ENCODE data around the gene LCE2D. TPM values are rescaled to one million over a fixed set of nuclear protein-coding genes. Genes with fewer than 3 reads are reported as not detected.

The LCE2D gene
- total RNA-seq, 1 experiment from 2014 or later = not detected

DNA sequence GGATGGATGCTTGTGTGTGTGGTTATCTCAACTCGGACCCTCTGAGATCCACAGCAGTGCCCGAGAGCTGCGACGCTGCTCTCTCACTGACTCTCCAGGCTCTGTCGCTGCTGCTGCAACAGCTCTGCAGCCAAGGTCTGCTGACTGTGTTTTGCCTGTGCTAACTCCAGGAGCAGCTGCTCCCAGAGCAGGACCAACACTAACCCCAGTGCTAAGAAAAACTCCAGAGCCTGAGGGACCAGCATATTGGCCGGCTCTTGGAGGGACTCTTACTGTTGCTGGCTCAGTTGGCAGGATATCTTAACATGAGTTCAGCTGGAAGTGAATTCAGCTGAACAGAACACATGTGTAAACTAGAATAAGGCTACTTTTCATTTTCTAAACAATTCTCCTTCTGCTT, 16.3 kb downstream of the LCE2D start:
- ATAC-seq (no peak), DNase-seq (ENCODE audit: low read depth, low spot score) (no peak)
- no peak overlapping the region for H3K27ac ChIP-seq (ENCODE audit: low read length)
- POLR2A ChIA-PET = no interaction called here
- in situ Hi-C loops (cut with HindIII; ENCODE audit: low pct_unique_long_range_greater_than_20kb, low sequenced_read_pairs) = no loop called here
- H3K36me3 ChIP-seq (ENCODE audit: control insufficient read depth, insufficient read depth, low read length) = no peaks in the 10 kb centered on the region
- no peaks in the 10 kb centered on the region for H3K9me3 ChIP-seq (ENCODE audit: control insufficient read depth, insufficient read depth, low read depth, low read length)
- H3K4me1 ChIP-seq (ENCODE audit: control insufficient read depth, insufficient read depth, low read length) = no peaks in the 10 kb centered on the region
- intact Hi-C loops (cut with micrococcal nuclease; ENCODE audit: unreplicated experiment) = no loop called here
- TF ChIP-seq POLR2AphosphoS5 (IDR thresholded peaks at IDR 0.05; ENCODE audit: low read depth, low read length) = no peak
- no peak for TF ChIP-seq TCF7L2 (IDR thresholded peaks at IDR 0.05; ENCODE audit: low read depth, low read length)
- TF ChIP-seq, protein P1, sequence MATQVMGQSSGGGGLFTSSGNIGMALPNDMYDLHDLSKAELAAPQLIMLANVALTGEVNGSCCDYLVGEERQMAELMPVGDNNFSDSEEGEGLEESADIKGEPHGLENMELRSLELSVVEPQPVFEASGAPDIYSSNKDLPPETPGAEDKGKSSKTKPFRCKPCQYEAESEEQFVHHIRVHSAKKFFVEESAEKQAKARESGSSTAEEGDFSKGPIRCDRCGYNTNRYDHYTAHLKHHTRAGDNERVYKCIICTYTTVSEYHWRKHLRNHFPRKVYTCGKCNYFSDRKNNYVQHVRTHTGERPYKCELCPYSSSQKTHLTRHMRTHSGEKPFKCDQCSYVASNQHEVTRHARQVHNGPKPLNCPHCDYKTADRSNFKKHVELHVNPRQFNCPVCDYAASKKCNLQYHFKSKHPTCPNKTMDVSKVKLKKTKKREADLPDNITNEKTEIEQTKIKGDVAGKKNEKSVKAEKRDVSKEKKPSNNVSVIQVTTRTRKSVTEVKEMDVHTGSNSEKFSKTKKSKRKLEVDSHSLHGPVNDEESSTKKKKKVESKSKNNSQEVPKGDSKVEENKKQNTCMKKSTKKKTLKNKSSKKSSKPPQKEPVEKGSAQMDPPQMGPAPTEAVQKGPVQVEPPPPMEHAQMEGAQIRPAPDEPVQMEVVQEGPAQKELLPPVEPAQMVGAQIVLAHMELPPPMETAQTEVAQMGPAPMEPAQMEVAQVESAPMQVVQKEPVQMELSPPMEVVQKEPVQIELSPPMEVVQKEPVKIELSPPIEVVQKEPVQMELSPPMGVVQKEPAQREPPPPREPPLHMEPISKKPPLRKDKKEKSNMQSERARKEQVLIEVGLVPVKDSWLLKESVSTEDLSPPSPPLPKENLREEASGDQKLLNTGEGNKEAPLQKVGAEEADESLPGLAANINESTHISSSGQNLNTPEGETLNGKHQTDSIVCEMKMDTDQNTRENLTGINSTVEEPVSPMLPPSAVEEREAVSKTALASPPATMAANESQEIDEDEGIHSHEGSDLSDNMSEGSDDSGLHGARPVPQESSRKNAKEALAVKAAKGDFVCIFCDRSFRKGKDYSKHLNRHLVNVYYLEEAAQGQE (IDR thresholded peaks at IDR 0.05; ENCODE audit: insufficient read depth in 1 of 2, low read depth in 2 of 2, low read length in 1 of 2) = no peak
- no TSS peak for BruUV-seq (replicated peaks)
- no peak overlapping the region for H3K4me3 ChIP-seq (ENCODE audit: low read depth in 2 of 2, low read length in 2 of 2)
- CTCF ChIA-PET = no interaction called here
- peaks cover 9% of the 10 kb centered on the region; the same call in 1 of the 2 replicates for H3K27me3 ChIP-seq (ENCODE audit: control insufficient read depth, insufficient read depth, low read length)

DNA sequence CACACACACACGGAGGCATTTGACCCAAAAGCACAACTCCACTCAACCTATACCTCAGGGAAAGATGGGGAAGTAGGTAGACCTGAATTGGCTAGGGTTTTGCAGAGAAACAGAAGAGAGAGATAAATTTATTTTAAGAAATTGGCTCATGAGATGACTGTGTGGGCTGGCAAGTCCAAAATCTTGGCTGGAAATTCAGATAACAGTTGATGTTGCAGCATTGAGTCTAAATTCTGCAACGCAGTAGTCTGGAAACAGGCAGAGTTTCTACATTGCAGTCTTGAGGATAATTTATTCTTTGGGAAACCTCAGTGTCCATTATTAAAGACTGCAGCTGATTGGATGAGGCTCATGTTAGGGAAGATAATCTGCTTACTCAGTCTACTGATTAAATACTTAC, 18.4 kb downstream of the LCE2D start:
- DNase-seq (ENCODE audit: low read depth, low spot score) = no peak
- intact Hi-C loops (cut with micrococcal nuclease; ENCODE audit: unreplicated experiment) = no loop called here
- H3K4me1 ChIP-seq (ENCODE audit: control insufficient read depth, insufficient read depth, low read length) = no peaks in the 10 kb centered on the region
- no peak overlapping the region for H3K27ac ChIP-seq (ENCODE audit: low read length)
- no peaks in the 10 kb centered on the region for H3K9me3 ChIP-seq (ENCODE audit: control insufficient read depth, insufficient read depth, low read depth, low read length)
- no peak overlapping the region for H3K4me3 ChIP-seq (ENCODE audit: low read depth in 2 of 2, low read length in 2 of 2)
- ATAC-seq = no peak
- TF ChIP-seq POLR2AphosphoS5 (IDR thresholded peaks at IDR 0.05; ENCODE audit: low read depth, low read length) = no peak
- TF ChIP-seq SIN3A (IDR thresholded peaks at IDR 0.05; ENCODE audit: borderline replicate concordance, insufficient read depth, low read depth, low read length) = no peak
- TF ChIP-seq, protein P2, sequence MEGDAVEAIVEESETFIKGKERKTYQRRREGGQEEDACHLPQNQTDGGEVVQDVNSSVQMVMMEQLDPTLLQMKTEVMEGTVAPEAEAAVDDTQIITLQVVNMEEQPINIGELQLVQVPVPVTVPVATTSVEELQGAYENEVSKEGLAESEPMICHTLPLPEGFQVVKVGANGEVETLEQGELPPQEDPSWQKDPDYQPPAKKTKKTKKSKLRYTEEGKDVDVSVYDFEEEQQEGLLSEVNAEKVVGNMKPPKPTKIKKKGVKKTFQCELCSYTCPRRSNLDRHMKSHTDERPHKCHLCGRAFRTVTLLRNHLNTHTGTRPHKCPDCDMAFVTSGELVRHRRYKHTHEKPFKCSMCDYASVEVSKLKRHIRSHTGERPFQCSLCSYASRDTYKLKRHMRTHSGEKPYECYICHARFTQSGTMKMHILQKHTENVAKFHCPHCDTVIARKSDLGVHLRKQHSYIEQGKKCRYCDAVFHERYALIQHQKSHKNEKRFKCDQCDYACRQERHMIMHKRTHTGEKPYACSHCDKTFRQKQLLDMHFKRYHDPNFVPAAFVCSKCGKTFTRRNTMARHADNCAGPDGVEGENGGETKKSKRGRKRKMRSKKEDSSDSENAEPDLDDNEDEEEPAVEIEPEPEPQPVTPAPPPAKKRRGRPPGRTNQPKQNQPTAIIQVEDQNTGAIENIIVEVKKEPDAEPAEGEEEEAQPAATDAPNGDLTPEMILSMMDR (IDR thresholded peaks at IDR 0.05) = no peak
- TF ChIP-seq, protein P1 (IDR thresholded peaks at IDR 0.05; ENCODE audit: insufficient read depth in 1 of 2, low read depth in 2 of 2, low read length in 1 of 2) = no peak
- TF ChIP-seq TCF7L2 (IDR thresholded peaks at IDR 0.05; ENCODE audit: low read depth, low read length) = no peak
- in situ Hi-C loops (cut with HindIII; ENCODE audit: low pct_unique_long_range_greater_than_20kb, low sequenced_read_pairs) = no loop called here
- H3K36me3 ChIP-seq (ENCODE audit: control insufficient read depth, insufficient read depth, low read length) = no peaks in the 10 kb centered on the region
- ChIA-PET CTCF (interaction anchor here (0.7 kb wide), 1 partner anchor 28 kb away, joined by 6 read pairs; no protein-coding TSS in a partner anchor), POLR2A (no interaction called here)
- H3K27me3 ChIP-seq (ENCODE audit: control insufficient read depth, insufficient read depth, low read length) = peaks cover 9% of the 10 kb centered on the region; the same call in 1 of the 2 replicates
- no TSS peak for BruUV-seq (replicated peaks)
